ENCODE measurements around the gene TRABD. TPM values are rescaled to one million over a fixed set of nuclear protein-coding genes. Genes with fewer than 3 reads are reported as not detected.

The TRABD gene
- total RNA-seq, 4 donors from 2014 or later: 35.7 to 78.2 (median 39.1) TPM

DNA sequence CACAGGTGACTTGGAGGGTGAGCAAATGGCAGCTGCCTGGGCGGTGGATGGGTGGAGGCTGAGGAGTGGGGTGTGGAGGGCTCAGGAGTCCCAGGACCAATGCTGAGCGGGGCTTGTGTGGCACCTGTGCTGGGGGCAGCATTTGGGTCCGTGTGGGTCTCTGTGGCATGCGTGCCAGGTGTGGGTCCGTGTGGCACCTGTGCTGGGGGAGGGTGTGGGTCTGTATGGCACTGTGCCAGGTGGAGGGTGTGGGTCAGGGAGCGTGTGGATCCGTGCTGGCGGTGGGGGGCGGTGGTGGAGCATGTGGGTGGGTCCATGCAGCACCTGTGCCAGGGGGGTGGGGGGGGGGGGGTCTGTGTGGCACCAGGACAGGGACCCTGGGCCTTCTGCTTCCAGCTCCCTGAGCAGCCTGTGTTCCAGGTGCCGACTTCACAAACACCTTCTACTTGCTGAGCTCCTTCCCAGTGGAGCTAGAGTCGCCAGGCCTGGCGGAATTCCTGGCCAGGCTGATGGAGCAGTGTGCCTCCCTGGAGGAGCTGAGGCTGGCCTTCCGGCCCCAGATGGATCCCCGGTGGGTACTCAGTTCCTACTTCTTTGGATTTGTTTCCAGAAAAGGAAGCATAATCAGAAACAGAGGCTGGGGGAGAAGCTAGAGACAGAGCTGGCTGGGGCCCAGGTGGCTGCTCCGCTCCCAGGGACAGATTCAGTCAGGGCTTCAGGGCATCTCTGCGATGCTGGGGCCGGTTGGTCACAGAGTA is 29.8 kb downstream of the TRABD start:
- 60% methylated on average over 14 of the region's 17 CpGs for WGBS
- peaks cover 11% of the 10 kb centered on the region for H3K4me1 ChIP-seq
- DNase-seq (ENCODE audit: low spot score in 2 of 2): peak in 1 of 2 donors; percentile 71
- TF ChIP-seq, protein P1, sequence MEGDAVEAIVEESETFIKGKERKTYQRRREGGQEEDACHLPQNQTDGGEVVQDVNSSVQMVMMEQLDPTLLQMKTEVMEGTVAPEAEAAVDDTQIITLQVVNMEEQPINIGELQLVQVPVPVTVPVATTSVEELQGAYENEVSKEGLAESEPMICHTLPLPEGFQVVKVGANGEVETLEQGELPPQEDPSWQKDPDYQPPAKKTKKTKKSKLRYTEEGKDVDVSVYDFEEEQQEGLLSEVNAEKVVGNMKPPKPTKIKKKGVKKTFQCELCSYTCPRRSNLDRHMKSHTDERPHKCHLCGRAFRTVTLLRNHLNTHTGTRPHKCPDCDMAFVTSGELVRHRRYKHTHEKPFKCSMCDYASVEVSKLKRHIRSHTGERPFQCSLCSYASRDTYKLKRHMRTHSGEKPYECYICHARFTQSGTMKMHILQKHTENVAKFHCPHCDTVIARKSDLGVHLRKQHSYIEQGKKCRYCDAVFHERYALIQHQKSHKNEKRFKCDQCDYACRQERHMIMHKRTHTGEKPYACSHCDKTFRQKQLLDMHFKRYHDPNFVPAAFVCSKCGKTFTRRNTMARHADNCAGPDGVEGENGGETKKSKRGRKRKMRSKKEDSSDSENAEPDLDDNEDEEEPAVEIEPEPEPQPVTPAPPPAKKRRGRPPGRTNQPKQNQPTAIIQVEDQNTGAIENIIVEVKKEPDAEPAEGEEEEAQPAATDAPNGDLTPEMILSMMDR (IDR thresholded peaks at IDR 0.05): no peak
- TF ChIP-seq POLR2AphosphoS5 (IDR thresholded peaks at IDR 0.05) (no peak), EP300 (IDR thresholded peaks at IDR 0.05) (no peak), POLR2A (IDR thresholded peaks at IDR 0.05) (no peak)
- H3K27me3 ChIP-seq: no peaks in the 10 kb centered on the region
- no peak overlapping the region for H3K4me3 ChIP-seq
- no peaks in the 10 kb centered on the region for H3K9me3 ChIP-seq
- peaks cover 74% of the 10 kb centered on the region for H3K36me3 ChIP-seq
- no peak overlapping the region for H3K27ac ChIP-seq

DNA sequence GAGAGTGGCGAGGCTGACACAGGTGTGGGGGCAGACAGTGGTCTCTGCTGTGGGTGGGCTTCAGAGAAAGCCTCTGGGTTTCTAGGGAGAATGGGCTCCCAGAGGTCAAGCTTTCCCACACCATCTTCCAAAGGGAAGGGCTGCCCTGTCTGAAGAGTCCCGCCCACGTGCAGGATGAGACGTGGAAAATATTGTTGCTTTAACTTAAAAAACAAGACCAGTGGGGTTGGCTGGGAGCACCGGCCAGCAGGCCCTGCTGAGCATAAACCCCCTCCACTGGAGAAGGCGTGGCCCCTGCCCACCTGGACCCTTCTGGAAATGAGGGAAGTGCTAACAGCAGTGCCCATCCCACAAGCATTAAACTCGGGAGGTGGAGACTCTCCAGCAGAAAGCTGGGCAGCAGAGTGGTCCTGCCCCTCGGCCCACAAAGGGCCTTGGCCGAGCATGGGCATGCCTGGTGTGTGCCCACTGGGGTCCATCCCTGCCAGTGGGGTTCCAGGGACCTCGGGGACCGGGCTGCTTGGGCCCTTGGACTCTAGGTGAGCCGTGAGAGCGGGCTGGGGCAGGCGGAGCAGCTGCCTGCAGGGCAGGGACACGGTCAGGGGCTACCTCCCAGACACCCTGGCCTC is 30.5 kb downstream of the TRABD start:
- 78% methylated on average over 6 of the region's 15 CpGs for WGBS
- Histone ChIP-seq H3K4me3 (no peak overlapping the region), H3K27ac (no peak overlapping the region), H3K4me1 (peaks cover 11% of the 10 kb centered on the region), H3K36me3 (peaks cover 74% of the 10 kb centered on the region), H3K9me3 (no peaks in the 10 kb centered on the region), H3K27me3 (no peaks in the 10 kb centered on the region)
- no peak for TF ChIP-seq EP300 (IDR thresholded peaks at IDR 0.05)
- TF ChIP-seq, protein P1 (IDR thresholded peaks at IDR 0.05): no peak
- TF ChIP-seq POLR2AphosphoS5 (IDR thresholded peaks at IDR 0.05): no peak
- TF ChIP-seq POLR2A (IDR thresholded peaks at IDR 0.05): no peak
- DNase-seq (ENCODE audit: low spot score in 2 of 2): no peak

DNA sequence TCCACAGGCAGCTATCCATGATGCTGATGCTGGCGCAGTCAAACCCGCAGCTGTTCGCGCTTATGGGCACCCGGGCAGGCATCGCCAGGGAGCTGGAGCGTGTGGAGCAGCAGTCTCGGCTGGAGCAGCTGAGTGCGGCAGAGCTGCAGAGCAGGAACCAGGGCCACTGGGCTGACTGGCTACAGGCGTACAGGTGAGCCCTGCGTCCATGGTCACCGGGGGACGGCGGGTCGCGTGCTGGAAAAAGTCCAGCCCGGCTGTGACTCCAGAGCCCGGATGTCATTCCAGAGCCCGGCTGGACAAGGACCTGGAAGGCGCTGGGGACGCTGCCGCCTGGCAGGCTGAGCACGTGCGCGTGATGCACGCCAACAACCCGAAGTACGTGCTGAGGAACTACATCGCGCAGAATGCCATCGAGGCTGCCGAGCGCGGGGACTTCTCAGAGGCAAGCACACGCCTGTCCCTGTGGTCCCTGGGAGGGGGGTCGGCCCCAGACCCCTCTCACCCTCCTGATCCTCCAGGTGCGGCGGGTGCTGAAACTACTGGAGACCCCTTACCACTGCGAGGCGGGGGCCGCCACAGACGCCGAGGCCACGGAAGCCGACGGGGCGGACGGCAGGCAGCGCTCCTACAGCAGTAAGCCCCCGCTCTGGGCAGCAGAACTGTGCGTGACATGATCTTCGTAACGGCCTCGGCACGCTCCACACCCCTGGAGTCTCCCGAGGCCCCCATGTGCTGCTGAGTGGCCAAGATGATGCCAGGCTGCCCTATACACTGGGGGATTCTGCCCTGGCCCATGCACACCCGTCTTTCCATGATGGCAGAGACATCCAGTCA is 31.2 kb downstream of the TRABD start:
- DNase-seq (ENCODE audit: low spot score in 2 of 2): peak in 1 of 2 donors; percentile 63
- H3K27ac ChIP-seq: no peak overlapping the region
- no peaks in the 10 kb centered on the region for H3K27me3 ChIP-seq
- H3K36me3 ChIP-seq: peaks cover 80% of the 10 kb centered on the region
- H3K9me3 ChIP-seq: no peaks in the 10 kb centered on the region
- H3K4me1 ChIP-seq: peaks cover 11% of the 10 kb centered on the region
- WGBS: 96% methylated on average over 32 of the region's 57 CpGs
- no peak overlapping the region for H3K4me3 ChIP-seq
- TF ChIP-seq, protein P1 (IDR thresholded peaks at IDR 0.05): no peak
- TF ChIP-seq EP300 (IDR thresholded peaks at IDR 0.05) (no peak), POLR2A (IDR thresholded peaks at IDR 0.05) (no peak), POLR2AphosphoS5 (IDR thresholded peaks at IDR 0.05) (no peak)

DNA sequence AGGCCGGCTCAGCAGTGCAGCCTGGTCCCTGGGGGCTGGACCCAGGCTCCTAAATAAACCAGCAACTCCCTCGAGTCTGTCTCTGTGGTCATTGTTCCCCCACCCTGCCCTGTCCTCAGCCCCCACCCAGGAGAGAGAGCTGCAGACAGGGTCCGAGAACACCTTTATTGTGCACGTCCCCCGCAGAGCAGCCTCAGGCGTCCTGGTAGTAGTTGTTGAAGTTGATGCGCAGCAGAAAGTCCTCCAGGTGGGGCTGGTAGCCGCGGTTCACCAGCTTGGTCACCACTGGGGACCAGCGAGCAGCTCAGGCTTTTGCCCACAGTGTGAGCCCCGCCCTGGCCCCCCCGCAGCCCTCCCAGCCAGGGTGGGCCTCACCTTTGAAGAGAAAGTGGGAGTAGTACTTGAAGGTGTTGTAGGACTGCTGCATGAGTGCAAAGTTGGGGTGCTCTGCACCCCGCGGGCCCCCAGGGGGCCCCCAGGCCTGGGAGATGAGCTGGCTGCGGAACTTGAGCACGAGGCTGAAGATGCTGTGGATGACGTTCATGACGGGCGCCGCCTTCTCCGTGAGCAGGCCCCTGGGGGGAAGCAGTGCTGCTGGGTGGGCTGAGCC is 31.9 kb downstream of the TRABD start:
- no peak overlapping the region for H3K4me3 ChIP-seq
- peaks cover 11% of the 10 kb centered on the region for H3K4me1 ChIP-seq
- TF ChIP-seq, protein P1 (IDR thresholded peaks at IDR 0.05): no peak
- TF ChIP-seq EP300 (IDR thresholded peaks at IDR 0.05) (no peak), POLR2A (IDR thresholded peaks at IDR 0.05) (no peak), POLR2AphosphoS5 (IDR thresholded peaks at IDR 0.05) (no peak)
- DNase-seq (ENCODE audit: low spot score in 2 of 2): no peak
- no peaks in the 10 kb centered on the region for H3K27me3 ChIP-seq
- peaks cover 80% of the 10 kb centered on the region for H3K36me3 ChIP-seq
- WGBS: 93% methylated on average over 7 of the region's 21 CpGs
- H3K27ac ChIP-seq: no peak overlapping the region
- H3K9me3 ChIP-seq: no peaks in the 10 kb centered on the region
